Daoy (cell line): ENCODE data around the gene RAB3A. TPM values are rescaled to one million over a fixed set of nuclear protein-coding genes. Genes with fewer than 3 reads are reported as not detected.
"Not testable (repeated sequence)": the region's sequence is repeated elsewhere in the genome, so short reads cannot be mapped to it uniquely, and the experiment has no call there.

ENCODE experiments used
- DNase-seq: peaks from one replicate; pipeline ENCODE4 v3.0.0-alpha.2; 2015; ENCODE audit warnings: low read depth
- total RNA-seq: library from RNA; depleted of rRNA; stranded (reverse); fragments of >200 nt; shearing (Covaris generic); gene quantifications from 2 replicates; pipeline ENCODE4 v1.2.3, GENCODE V29; 2014

The RAB3A gene
- total RNA-seq, 1 experiment from 2014 or later = 0.23 TPM

GRCh38 chr19:18168673-18169381, 35.0 kb downstream of the RAB3A start:
- no peak for DNase-seq

- peak; percentile 45 for DNase-seq
These were observed 35.7 kb downstream of the RAB3A start for GRCh38 chr19:18167975-18168645.

DNA sequence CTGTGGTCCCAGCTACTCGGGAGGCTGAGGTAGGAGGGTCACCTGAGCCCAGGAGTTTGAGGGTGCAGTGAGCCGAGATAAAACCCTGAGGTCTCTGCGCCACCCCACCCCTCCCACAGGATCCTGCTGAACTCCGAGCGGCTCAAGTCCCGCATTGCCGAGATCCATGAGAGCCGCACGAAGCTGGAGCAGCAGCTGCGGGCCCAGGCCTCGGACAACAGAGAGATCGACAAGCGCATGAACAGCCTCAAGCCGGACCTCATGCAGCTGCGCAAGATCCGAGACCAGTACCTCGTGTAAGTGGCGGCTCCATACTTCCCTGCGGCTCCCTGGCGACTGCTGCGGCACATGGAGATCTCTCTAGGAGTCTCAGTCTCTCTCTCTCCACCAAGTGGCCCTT, 36.8 kb downstream of the RAB3A start:
- no peak for DNase-seq

DNA sequence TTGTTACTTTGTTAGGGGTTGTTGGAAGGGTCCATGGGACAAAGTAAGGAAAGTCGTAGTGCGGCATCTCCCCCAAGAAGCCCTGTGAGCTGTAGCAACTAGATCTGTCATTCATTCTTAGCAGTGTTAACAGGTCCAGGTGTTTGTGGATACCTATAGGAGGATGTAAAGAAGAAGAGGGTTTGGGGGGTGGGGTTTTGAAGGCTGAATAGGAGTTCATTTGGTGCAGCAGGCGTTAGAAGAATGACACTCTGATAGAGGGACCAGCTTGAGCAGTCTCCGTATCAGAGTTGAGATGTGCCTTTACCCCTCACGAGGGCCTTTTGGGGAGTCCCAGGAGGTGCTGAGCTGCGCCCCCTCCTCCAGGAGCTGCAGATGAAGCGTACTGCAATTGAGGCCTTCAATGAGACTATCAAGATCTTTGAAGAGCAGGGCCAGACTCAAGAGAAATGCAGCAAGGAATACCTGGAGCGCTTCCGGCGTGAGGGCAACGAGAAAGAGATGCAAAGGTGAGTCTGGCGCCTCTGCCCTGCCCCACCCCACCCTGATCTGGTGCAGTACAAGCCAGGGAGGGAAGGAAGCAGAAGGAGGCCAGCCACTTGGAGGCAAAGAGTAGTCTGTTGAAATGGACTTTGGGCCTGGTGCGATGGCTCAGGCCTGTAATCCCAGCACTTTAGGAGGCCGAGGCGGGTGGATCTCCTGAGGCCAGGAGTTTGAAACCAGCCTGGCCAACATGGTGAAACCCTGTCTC, 37.9 kb downstream of the RAB3A start:
- DNase-seq = no peak

GRCh38 chr19:18164072-18164471, 39.8 kb downstream of the RAB3A start:
- no peak for DNase-seq

DNA sequence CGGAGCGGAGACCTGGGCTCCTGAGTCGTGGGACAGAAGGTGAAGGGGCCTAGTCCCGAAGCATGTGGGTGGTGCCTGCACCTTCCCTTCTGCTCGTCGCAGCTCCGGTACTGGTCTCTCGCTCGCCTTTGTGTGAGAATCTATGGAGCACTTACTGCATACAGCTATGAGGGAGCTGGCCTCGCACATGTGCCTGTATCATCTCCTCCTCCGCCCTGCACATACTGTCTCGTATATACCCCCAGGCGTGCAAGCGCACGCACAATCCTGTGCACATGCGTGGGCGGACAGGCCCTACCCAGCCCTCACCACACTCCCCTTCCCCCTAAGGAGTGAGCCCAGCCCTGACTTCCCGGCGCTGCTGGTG, 42.2 kb downstream of the RAB3A start:
- DNase-seq = no peak

- peak; percentile 81 for DNase-seq
These were observed 42.7 kb downstream of the RAB3A start for GRCh38 chr19:18160971-18161635.

- no peak for DNase-seq
These were observed 43.3 kb downstream of the RAB3A start for GRCh38 chr19:18160493-18160970.

GRCh38 chr19:18159810-18160209, 44.0 kb downstream of the RAB3A start:
- DNase-seq = no peak

DNA sequence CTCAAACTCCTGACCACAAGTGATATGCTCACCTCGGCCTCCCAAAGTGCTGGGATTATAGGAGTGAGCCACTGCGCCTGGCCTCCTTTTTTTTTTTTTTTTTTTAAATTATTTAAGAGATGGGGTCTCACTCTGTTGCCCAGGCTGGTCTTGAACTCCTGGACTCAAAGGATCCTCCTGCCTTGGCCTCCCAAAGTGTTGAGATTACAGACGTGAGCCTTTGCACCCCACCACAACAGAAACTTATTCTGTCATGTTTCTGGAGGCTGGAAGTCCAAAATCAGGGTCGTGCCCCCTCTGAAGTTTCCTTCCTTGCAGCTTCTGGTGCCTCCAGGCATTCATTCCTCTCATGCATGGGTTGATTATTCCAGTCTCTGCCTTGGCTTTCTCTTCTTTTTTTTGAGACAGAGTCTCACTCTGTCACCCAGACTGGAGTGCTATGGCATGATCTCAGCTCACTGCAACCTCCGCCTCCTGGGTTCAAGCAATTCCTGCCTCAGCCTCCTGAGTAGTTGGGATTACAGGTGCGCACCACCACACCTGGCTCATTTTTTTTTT, 44.7 kb downstream of the RAB3A start:
- DNase-seq = not testable (repeated sequence)

- no peak for DNase-seq
These were observed 45.4 kb downstream of the RAB3A start for GRCh38 chr19:18158467-18158866.

GRCh38 chr19:18157465-18158063, 46.3 kb downstream of the RAB3A start:
- DNase-seq = no peak

- DNase-seq = peak; percentile 87
These were observed 46.9 kb downstream of the RAB3A start for GRCh38 chr19:18156841-18157464.

DNA sequence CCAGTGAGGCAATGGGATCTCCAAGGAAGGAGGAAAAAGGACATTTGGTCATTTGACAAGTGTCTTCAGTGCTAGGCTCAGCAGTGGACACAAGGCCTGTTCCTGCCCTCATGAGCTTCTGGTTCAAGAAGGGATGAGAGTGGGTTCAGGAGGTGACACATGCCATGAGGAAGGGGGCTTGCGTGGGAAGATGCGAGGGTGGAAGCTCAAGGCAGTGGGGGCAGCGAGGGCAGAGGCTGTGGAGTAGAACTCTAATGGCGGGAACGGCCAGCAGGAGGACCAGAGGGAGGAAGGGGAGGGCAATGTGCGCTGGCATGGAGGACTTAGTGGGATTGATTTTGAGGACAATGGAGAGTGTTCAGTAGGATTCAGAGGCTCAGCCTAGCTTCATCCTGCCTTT, 47.6 kb downstream of the RAB3A start:
- DNase-seq = no peak

DNA sequence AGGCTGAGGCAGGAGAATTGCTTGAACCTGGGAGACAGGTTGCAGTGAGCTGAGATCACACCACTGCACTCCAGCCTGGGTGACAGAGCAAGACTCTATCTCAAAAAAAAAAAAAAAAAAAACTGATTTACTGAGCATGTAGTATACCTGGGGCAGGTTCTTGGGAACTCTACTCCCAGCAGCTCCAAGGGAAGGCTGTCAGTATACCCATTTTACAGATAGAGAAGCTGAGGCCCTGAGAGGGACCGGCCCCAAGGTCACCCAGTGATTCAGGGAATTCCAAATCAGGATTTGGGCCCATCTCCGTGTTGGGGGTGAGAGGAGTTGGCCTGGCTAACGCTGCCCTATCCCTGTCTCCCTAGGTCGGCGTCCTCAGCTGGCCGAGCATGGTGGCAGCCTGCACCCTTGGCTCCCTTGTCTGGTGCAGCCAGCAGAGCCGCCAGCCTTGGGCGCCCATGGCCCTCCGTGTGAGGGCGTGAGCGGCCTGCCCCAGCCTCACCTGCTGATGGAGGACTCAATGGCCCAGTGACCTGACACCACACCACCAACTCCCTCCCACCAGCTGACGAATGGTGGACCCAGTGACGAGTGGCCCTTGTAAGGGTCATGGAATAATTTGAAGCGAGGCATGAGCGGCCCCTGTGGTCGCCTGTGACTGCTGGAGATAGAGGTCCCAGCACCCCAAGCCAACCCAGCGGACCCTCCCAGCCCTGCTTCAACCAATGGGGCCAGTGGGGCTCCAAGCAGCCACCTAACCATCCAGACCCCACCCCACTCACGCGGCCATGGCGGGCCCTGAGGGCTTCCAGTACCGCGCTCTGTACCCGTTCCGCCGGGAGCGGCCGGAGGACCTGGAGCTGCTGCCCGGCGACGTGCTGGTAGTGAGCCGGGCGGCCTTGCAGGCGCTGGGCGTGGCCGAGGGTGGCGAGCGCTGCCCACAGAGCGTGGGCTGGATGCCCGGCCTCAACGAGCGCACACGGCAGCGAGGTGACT, 48.5 kb downstream of the RAB3A start:
- DNase-seq = no peak

DNA sequence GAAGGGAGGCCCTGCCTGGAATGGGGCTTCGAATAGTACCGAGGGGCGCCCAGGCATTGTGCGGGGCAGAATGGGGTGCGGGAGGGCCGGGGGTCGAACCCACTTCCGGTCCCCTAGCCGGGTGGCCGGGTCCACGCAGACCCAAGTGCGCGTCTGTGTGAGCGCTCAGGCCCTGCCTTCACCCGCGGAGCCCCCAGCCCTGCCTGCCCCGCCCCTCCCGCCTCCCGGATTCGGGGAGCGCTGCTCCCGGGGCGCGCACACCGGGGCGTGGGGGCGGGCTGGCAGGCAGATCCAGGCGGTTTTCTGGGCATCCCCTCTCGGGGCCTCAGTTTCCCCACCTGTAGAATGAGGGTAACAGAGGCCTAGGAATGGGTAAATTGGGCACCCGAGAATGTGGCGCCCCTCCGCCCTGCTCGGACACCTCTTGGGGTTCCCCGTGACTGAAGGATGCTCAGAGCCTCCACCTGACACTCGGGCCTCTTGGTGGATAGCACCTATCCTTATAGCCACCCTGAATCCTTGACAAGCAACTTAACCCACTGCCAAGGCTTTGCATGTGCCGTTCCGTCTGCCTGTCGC, 50.2 kb downstream of the RAB3A start:
- no peak for DNase-seq

GRCh38 chr19:18152817-18153555, 50.9 kb downstream of the RAB3A start, which contains the start of gene PIK3R2:
Gene PIK3R2 (plus strand): TSS chr19:18153163. CDS start chr19:18155880, 2,717 bp downstream.
- DNase-seq = peak; percentile 100

DNA sequence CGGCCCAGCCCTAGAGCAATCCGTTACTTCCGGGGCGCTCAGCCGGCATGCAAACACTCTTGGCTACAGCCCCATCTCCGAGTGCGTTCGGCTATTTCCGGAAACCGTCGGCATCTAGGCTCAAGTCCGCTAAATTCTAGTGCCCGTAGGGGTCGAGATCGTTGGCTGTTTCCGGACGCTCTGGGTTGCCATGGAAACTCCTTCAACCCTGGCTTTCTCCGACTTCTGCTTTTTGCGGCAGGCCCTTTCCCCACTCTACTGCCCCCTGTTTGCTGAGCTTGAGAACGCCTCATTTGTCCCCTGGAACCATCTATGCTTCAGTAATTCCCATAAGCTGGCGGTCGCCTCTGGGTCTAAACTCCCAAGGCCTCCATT, 51.4 kb downstream of the RAB3A start:
- peak; percentile 98 for DNase-seq
